SW480 (cell line): Measurements from ENCODE around the gene RPP25L.

Source experiments
- DNase-seq: peaks from one replicate; pipeline ENCODE4 v3.0.0-alpha.2; 2016; ENCODE audit warnings: low spot score

The RPP25L gene

GRCh38 chr9:34637356-34638137 lies 25.6 kb upstream of the RPP25L start, which contains the start of gene SIGMAR1:
Gene SIGMAR1, minus strand, starts transcription at chr9:34637787. Its CDS starts 90 bp downstream, at chr9:34637697.
- peak; percentile 88 for DNase-seq

- DNase-seq, result no peak
These were observed 25.0 kb upstream of the RPP25L start for GRCh38 chr9:34636791-34637355.

- no peak for DNase-seq
These were observed 23.7 kb upstream of the RPP25L start for GRCh38 chr9:34635556-34635955.

GRCh38 chr9:34634551-34635248 lies 22.8 kb upstream of the RPP25L start:
- DNase-seq, result no peak

GRCh38 chr9:34633851-34634550 lies 22.1 kb upstream of the RPP25L start:
- peak; percentile 71 for DNase-seq

GRCh38 chr9:34633166-34633565 lies 21.3 kb upstream of the RPP25L start:
- DNase-seq, result no peak

GRCh38 chr9:34630402-34631154 lies 18.7 kb upstream of the RPP25L start:
- no peak for DNase-seq

GRCh38 chr9:34629491-34629808 lies 17.6 kb upstream of the RPP25L start:
- no peak for DNase-seq

GRCh38 chr9:34628656-34629490 lies 17.0 kb upstream of the RPP25L start, which contains the start of gene ARID3C:
Gene ARID3C, minus strand, starts transcription at chr9:34629066. Its CDS starts 1,052 bp downstream, at chr9:34628014.
- peak; percentile 46 for DNase-seq

GRCh38 chr9:34627716-34628655 lies 16.1 kb upstream of the RPP25L start:
- no peak for DNase-seq

GRCh38 chr9:34625186-34625486 lies 13.2 kb upstream of the RPP25L start:
- no peak for DNase-seq

GRCh38 chr9:34624475-34625185 lies 12.7 kb upstream of the RPP25L start:
- DNase-seq, result no peak

- no peak for DNase-seq
These were observed 11.7 kb upstream of the RPP25L start for GRCh38 chr9:34623374-34624235.

GRCh38 chr9:34620061-34620994 lies 8.4 kb upstream of the RPP25L start, which contains the start of gene DCTN3:
Gene DCTN3, minus strand, starts transcription at chr9:34620495. Its CDS starts 31 bp downstream, at chr9:34620464.
- peak; percentile 92 for DNase-seq

- no peak for DNase-seq
These were observed 3.2 kb upstream of the RPP25L start for GRCh38 chr9:34615132-34615531.

GRCh38 chr9:34612788-34613390 lies 992 bp upstream of the RPP25L start:
- peak; percentile 80 for DNase-seq
